CD4-positive, alpha-beta T cell treated with Interleukin-21 for 1 hour (primary cell): ENCODE results near the gene LRBA.
"Not testable (repeated sequence)": the region's sequence is repeated elsewhere in the genome, so short reads cannot be mapped to it uniquely, and the experiment has no call there.

Experiments
- DNase-seq: peaks from one replicate; pipeline ENCODE4 v3.0.0-alpha.2; 2020

Gene LRBA

GRCh38 chr4:151021637-151022334 lies 6.7 kb upstream of the LRBA start:
- DNase-seq: no peak

GRCh38 chr4:151015459-151016347 lies 619 bp upstream of the LRBA start:
- peak; percentile 84 for DNase-seq

GRCh38 chr4:151013944-151014343 lies 1.1 kb downstream of the LRBA start:
- no peak for DNase-seq

GRCh38 chr4:151013491-151013890 lies 1.6 kb downstream of the LRBA start:
- no peak for DNase-seq

- DNase-seq: no peak
Observed at GRCh38 chr4:151012820-151013219, 2.3 kb downstream of the LRBA start.

GRCh38 chr4:151012376-151012775 lies 2.7 kb downstream of the LRBA start:
- DNase-seq: no peak

- DNase-seq: no peak
Observed at GRCh38 chr4:151004222-151004621, 10.9 kb downstream of the LRBA start.

- no peak for DNase-seq
Observed at GRCh38 chr4:151000747-151001429, 14.2 kb downstream of the LRBA start.

GRCh38 chr4:150999086-150999485 lies 16.0 kb downstream of the LRBA start:
- no peak for DNase-seq

GRCh38 chr4:150997141-150997540 lies 17.9 kb downstream of the LRBA start:
- no peak for DNase-seq

- no peak for DNase-seq
Observed at GRCh38 chr4:150994721-150995120, 20.4 kb downstream of the LRBA start.

GRCh38 chr4:150993577-150993976 lies 21.5 kb downstream of the LRBA start:
- not testable (repeated sequence) for DNase-seq

- DNase-seq: no peak
Observed at GRCh38 chr4:150990993-150991392, 24.1 kb downstream of the LRBA start.

- no peak for DNase-seq
Observed at GRCh38 chr4:150990250-150990649, 24.8 kb downstream of the LRBA start.

- no peak for DNase-seq
Observed at GRCh38 chr4:150988238-150988637, 26.8 kb downstream of the LRBA start.

- DNase-seq: no peak
Observed at GRCh38 chr4:150987204-150987603, 27.9 kb downstream of the LRBA start.

GRCh38 chr4:150986085-150986484 lies 29.0 kb downstream of the LRBA start:
- DNase-seq: no peak

- DNase-seq: no peak
Observed at GRCh38 chr4:150983851-150984250, 31.2 kb downstream of the LRBA start.

- DNase-seq: no peak
Observed at GRCh38 chr4:150982557-150983233, 32.4 kb downstream of the LRBA start.

- DNase-seq: no peak
Observed at GRCh38 chr4:150978738-150979575, 36.1 kb downstream of the LRBA start.

GRCh38 chr4:150976478-150977118 lies 38.5 kb downstream of the LRBA start:
- no peak for DNase-seq

GRCh38 chr4:150974750-150975149 lies 40.3 kb downstream of the LRBA start:
- no peak for DNase-seq
